Activated CD8-positive, alpha-beta memory T cell treated with anti-CD3 and anti-CD28 coated beads for 36 hours (primary cell): Measurements from ENCODE around the gene LOXL4. TPM values are rescaled to one million over a fixed set of nuclear protein-coding genes. Genes with fewer than 3 reads are reported as not detected.

ENCODE experiments used
- CTCF ChIA-PET: fragments of 350-600 bp; sonication (Branson Sonifier 250); formaldehyde crosslinking; loops from one replicate; lab custom pipeline; 2021; ENCODE audit warnings: antibody characterized with exemption; lab: Charles Lee
- POLR2A ChIA-PET: fragments of 350-600 bp; sonication (Branson Sonifier 250); formaldehyde crosslinking; loops from one replicate; lab custom pipeline; 2021; ENCODE audit warnings: antibody characterized with exemption; lab: Charles Lee
- total RNA-seq, 2 experiments: library from RNA; stranded (reverse); gene quantifications; one replicate each; pipeline ENCODE4 v1.2.3, GENCODE V29; 2021

LOXL4 gene
- total RNA-seq, 2 experiments from 2014 or later: not detected

- POLR2A ChIA-PET: no interaction called here
- CTCF ChIA-PET: no interaction called here
These were observed 50.2 kb downstream of the LOXL4 start for GRCh38 chr10:98217801-98218200.

GRCh38 chr10:98215373-98215772 is 52.6 kb downstream of the LOXL4 start:
- POLR2A ChIA-PET: no interaction called here
- CTCF ChIA-PET: no interaction called here

- ChIA-PET POLR2A (no interaction called here), CTCF (no interaction called here)
These were observed 54.3 kb downstream of the LOXL4 start for GRCh38 chr10:98213740-98214139.

- ChIA-PET POLR2A (no interaction called here), CTCF (no interaction called here)
These were observed 55.8 kb downstream of the LOXL4 start for GRCh38 chr10:98212196-98212595.

- POLR2A ChIA-PET: no interaction called here
- CTCF ChIA-PET: no interaction called here
These were observed 58.6 kb downstream of the LOXL4 start for GRCh38 chr10:98209441-98209840.

GRCh38 chr10:98208925-98209324 is 59.1 kb downstream of the LOXL4 start:
- ChIA-PET CTCF (no interaction called here), POLR2A (no interaction called here)

- ChIA-PET POLR2A (no interaction called here), CTCF (interaction anchor here (0.6 to 1.0 kb wide), 2 partner anchors 13 to 222 kb away, joined by 3 read pairs; no protein-coding TSS in a partner anchor)
These were observed 62.6 kb downstream of the LOXL4 start for GRCh38 chr10:98205351-98205750.

GRCh38 chr10:98202378-98202777 is 65.6 kb downstream of the LOXL4 start:
- POLR2A ChIA-PET: no interaction called here
- CTCF ChIA-PET: no interaction called here

GRCh38 chr10:98201760-98202159 is 66.2 kb downstream of the LOXL4 start:
- POLR2A ChIA-PET: no interaction called here
- CTCF ChIA-PET: no interaction called here

Other genes with a start within 250 kb of the LOXL4 start
- gene CRTAC1, start 237.6 kb downstream of the LOXL4 start, total RNA-seq: not detected
- 10 to 100 TPM; 21.0 to 23.4 TPM for gene R3HCC1L, start 133.5 kb downstream of the LOXL4 start, total RNA-seq
- gene PYROXD2, start 147.0 kb upstream of the LOXL4 start, total RNA-seq: 1 to 10 TPM; 1.3 to 2.2 TPM
- 10 to 100 TPM; 47.5 to 47.8 TPM for gene HPS1, start 178.7 kb upstream of the LOXL4 start, total RNA-seq